Measurements from ENCODE around the gene TLNRD1. TPM values are rescaled to one million over a fixed set of nuclear protein-coding genes. Genes with fewer than 3 reads are reported as not detected.

Gene TLNRD1
- total RNA-seq, 1 experiment from 2014 or later = 22.5 TPM

DNA sequence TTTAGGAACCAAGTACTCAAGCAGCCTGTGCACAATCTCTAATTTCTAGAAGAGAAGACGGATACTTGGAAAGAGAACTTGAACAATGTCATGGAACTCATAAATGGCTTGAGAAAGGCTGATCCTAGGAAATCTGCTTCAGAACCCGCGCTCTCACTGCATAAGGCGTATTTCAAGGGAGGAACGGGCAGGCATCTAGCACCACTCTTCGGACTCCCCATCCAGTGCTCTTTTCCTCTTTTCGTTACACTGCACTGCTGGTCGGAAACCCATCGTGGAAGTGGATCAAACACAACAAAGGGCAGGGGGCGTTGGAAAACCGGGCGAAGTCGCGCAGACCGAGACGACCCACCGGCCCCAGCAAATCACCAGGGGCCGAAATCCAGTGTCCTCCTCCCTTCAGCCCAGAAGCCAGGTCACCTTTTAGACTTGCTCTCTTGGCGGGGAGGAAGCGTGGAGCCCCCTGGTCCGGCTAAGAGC lies 539 bp upstream of the TLNRD1 start:
- Histone ChIP-seq H3K79me2 (ENCODE audit: insufficient read depth, low read length) (peaks cover 43% of the 10 kb centered on the region), H2AFZ (ENCODE audit: low read depth, low read length, poor library complexity, severe bottlenecking) (no peak overlapping the region), H3K4me1 (ENCODE audit: control insufficient read depth in 1 of 2, insufficient read depth in 2 of 2, low read length in 2 of 2) (peaks cover 15 to 36% of the 10 kb centered on the region in 2 experiments), H3K27ac (ENCODE audit: low read depth, low read length) (peak overlapping the region; percentile 90), H4K20me1 (ENCODE audit: insufficient read depth) (no peaks in the 10 kb centered on the region), H3K27me3 (ENCODE audit: insufficient read depth, low read length) (no peaks in the 10 kb centered on the region), H3K4me2 (ENCODE audit: low read length) (peak overlapping the region; percentile 79), H3K36me3 (ENCODE audit: control insufficient read depth in 1 of 2, insufficient read depth in 2 of 2, low read length in 2 of 2) (peaks cover 0 to 7% of the 10 kb centered on the region in 2 experiments; a peak in 1 of 4 replicates), H3K9ac (ENCODE audit: low read length) (peak overlapping the region; percentile 86), H3K9me3 (ENCODE audit: control insufficient read depth in 1 of 2, insufficient read depth in 1 of 2, low read depth in 1 of 2, low read length in 2 of 2) (no peaks in the 10 kb centered on the region), H3K9me2 (ENCODE audit: insufficient read depth) (no peaks in the 10 kb centered on the region), H3K4me3 (replicated peaks in 1 of 2; ENCODE audit: low read depth in 1 of 2, low read length in 2 of 2) (peak overlapping the region; percentile 66 to 77)
- ChIA-PET CTCF (interaction anchor here (1.4 to 2.9 kb wide), 2 partner anchors 9 to 266 kb away, joined by 3 to 18 read pairs; no protein-coding TSS in a partner anchor), POLR2A (interaction anchor here (1.0 to 1.2 kb wide), 2 partner anchors 9 to 92 kb away, joined by 3 to 6 read pairs; no protein-coding TSS in a partner anchor), RAD21 (ENCODE audit: low non-redundant PET in 1 of 2, low total read pairs in 2 of 2, uncharacterized antibody in 2 of 2, unreplicated experiment in 2 of 2) (interaction anchor here in 1 of 2 experiments (0.6 kb wide), 2 partner anchors 10 to 300 kb away, joined by 3 read pairs; no protein-coding TSS in a partner anchor)
- DNase-seq (ENCODE audit: low read depth, low spot score) (no peak), ATAC-seq (peak; percentile 37)
- TSS peak; percentile 81 for BruUV-seq (replicated peaks)
- intact Hi-C loops (cut with micrococcal nuclease) = loop anchor here (1.0 to 5.0 kb wide), 3 partner anchors 11 to 92 kb away; partner anchors contain the start of gene MESD
- no peak for TF ChIP-seq EZH2 (IDR thresholded peaks at IDR 0.05)
- TF ChIP-seq SIN3A (IDR thresholded peaks at IDR 0.05; ENCODE audit: low read depth) = no peak
- TF ChIP-seq POLR2AphosphoS5 (IDR thresholded peaks at IDR 0.05; ENCODE audit: low read depth, low read length) = no peak
- no peak for TF ChIP-seq YY1 (IDR thresholded peaks at IDR 0.05; ENCODE audit: extremely low read depth, insufficient replicate concordance, low read depth, low read length)
- TF ChIP-seq, protein P1, sequence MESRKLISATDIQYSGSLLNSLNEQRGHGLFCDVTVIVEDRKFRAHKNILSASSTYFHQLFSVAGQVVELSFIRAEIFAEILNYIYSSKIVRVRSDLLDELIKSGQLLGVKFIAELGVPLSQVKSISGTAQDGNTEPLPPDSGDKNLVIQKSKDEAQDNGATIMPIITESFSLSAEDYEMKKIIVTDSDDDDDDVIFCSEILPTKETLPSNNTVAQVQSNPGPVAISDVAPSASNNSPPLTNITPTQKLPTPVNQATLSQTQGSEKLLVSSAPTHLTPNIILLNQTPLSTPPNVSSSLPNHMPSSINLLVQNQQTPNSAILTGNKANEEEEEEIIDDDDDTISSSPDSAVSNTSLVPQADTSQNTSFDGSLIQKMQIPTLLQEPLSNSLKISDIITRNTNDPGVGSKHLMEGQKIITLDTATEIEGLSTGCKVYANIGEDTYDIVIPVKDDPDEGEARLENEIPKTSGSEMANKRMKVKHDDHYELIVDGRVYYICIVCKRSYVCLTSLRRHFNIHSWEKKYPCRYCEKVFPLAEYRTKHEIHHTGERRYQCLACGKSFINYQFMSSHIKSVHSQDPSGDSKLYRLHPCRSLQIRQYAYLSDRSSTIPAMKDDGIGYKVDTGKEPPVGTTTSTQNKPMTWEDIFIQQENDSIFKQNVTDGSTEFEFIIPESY (IDR thresholded peaks at IDR 0.05; ENCODE audit: extremely low read depth, insufficient replicate concordance, low read length) = no peak
- TF ChIP-seq CEBPB (IDR thresholded peaks at IDR 0.05; ENCODE audit: low read depth) = no peak
- TF ChIP-seq TCF7L2 (IDR thresholded peaks at IDR 0.05; ENCODE audit: borderline replicate concordance, extremely low read depth, insufficient read depth, insufficient read length) = no peak
- TF ChIP-seq ZNF274 (IDR thresholded peaks at IDR 0.05; ENCODE audit: low read depth, low read length) = no peak
- no peak for TF ChIP-seq EGR1 (IDR thresholded peaks at IDR 0.05; ENCODE audit: low read depth)
- TF ChIP-seq, protein P2, sequence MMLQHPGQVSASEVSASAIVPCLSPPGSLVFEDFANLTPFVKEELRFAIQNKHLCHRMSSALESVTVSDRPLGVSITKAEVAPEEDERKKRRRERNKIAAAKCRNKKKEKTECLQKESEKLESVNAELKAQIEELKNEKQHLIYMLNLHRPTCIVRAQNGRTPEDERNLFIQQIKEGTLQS (IDR thresholded peaks at IDR 0.05) = no peak
- TF ChIP-seq SRF (IDR thresholded peaks at IDR 0.05; ENCODE audit: low read depth) = no peak
- TF ChIP-seq CBX3 (IDR thresholded peaks at IDR 0.05; ENCODE audit: low read depth) = no peak
- no peak for TF ChIP-seq EZH2phosphoT487 (IDR thresholded peaks at IDR 0.05; ENCODE audit: borderline replicate concordance)
- TF ChIP-seq RAD21 (IDR thresholded peaks at IDR 0.05; ENCODE audit: low read depth) = no peak
- TF ChIP-seq, protein P3, sequence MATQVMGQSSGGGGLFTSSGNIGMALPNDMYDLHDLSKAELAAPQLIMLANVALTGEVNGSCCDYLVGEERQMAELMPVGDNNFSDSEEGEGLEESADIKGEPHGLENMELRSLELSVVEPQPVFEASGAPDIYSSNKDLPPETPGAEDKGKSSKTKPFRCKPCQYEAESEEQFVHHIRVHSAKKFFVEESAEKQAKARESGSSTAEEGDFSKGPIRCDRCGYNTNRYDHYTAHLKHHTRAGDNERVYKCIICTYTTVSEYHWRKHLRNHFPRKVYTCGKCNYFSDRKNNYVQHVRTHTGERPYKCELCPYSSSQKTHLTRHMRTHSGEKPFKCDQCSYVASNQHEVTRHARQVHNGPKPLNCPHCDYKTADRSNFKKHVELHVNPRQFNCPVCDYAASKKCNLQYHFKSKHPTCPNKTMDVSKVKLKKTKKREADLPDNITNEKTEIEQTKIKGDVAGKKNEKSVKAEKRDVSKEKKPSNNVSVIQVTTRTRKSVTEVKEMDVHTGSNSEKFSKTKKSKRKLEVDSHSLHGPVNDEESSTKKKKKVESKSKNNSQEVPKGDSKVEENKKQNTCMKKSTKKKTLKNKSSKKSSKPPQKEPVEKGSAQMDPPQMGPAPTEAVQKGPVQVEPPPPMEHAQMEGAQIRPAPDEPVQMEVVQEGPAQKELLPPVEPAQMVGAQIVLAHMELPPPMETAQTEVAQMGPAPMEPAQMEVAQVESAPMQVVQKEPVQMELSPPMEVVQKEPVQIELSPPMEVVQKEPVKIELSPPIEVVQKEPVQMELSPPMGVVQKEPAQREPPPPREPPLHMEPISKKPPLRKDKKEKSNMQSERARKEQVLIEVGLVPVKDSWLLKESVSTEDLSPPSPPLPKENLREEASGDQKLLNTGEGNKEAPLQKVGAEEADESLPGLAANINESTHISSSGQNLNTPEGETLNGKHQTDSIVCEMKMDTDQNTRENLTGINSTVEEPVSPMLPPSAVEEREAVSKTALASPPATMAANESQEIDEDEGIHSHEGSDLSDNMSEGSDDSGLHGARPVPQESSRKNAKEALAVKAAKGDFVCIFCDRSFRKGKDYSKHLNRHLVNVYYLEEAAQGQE (IDR thresholded peaks at IDR 0.05; ENCODE audit: low read depth) = no peak
- no peak for TF ChIP-seq SP1 (IDR thresholded peaks at IDR 0.05; ENCODE audit: low read depth)
- no peak for TF ChIP-seq ELF1 (IDR thresholded peaks at IDR 0.05; ENCODE audit: borderline replicate concordance, low read depth)
- no peak for TF ChIP-seq FOSL1 (IDR thresholded peaks at IDR 0.05; ENCODE audit: low read depth)
- TF ChIP-seq POLR2A (IDR thresholded peaks at IDR 0.05; ENCODE audit: borderline replicate concordance, extremely low read depth, insufficient read depth, insufficient read length) = no peak
- TF ChIP-seq, protein P4, sequence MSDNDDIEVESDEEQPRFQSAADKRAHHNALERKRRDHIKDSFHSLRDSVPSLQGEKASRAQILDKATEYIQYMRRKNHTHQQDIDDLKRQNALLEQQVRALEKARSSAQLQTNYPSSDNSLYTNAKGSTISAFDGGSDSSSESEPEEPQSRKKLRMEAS (IDR thresholded peaks at IDR 0.05) = no peak

Data from HCT116 (cell line).